HG02943 (cell line): Measurements from ENCODE around the gene C1orf21.

ENCODE experiments used
- ATAC-seq: cut with Tn5 transposase; IDR thresholded peaks from one replicate; pipeline ENCODE4 v1.9.1; 2021; ENCODE audit warnings: mild to moderate bottlenecking, low read depth, moderate library complexity; ENCODE audit not compliant: unreplicated experiment

Gene C1orf21

GRCh38 chr1:184408580-184408979 is 21.8 kb downstream of the C1orf21 start:
- ATAC-seq = no peak

- ATAC-seq = no peak
Observed at GRCh38 chr1:184409011-184409410, 22.2 kb downstream of the C1orf21 start.

- no peak for ATAC-seq
Observed at GRCh38 chr1:184412472-184412871, 25.6 kb downstream of the C1orf21 start.

GRCh38 chr1:184416481-184416880 is 29.7 kb downstream of the C1orf21 start:
- no peak for ATAC-seq

GRCh38 chr1:184416946-184417345 is 30.1 kb downstream of the C1orf21 start:
- no peak for ATAC-seq

- ATAC-seq = no peak
Observed at GRCh38 chr1:184417916-184418315, 31.1 kb downstream of the C1orf21 start.

- ATAC-seq = no peak
Observed at GRCh38 chr1:184418652-184419349, 32.0 kb downstream of the C1orf21 start.

- no peak for ATAC-seq
Observed at GRCh38 chr1:184419350-184420161, 32.7 kb downstream of the C1orf21 start.

GRCh38 chr1:184422490-184423233 is 35.8 kb downstream of the C1orf21 start:
- ATAC-seq = no peak

GRCh38 chr1:184423649-184424048 is 36.8 kb downstream of the C1orf21 start:
- no peak for ATAC-seq

GRCh38 chr1:184424157-184424556 is 37.3 kb downstream of the C1orf21 start:
- no peak for ATAC-seq

GRCh38 chr1:184424945-184425344 is 38.1 kb downstream of the C1orf21 start:
- ATAC-seq = no peak

- ATAC-seq = no peak
Observed at GRCh38 chr1:184425449-184426277, 38.8 kb downstream of the C1orf21 start.

GRCh38 chr1:184426278-184426674 is 39.4 kb downstream of the C1orf21 start:
- ATAC-seq = no peak

- ATAC-seq = no peak
Observed at GRCh38 chr1:184427722-184428121, 40.9 kb downstream of the C1orf21 start.

- ATAC-seq = no peak
Observed at GRCh38 chr1:184428604-184429003, 41.8 kb downstream of the C1orf21 start.

- no peak for ATAC-seq
Observed at GRCh38 chr1:184429335-184429734, 42.5 kb downstream of the C1orf21 start.

GRCh38 chr1:184433956-184434502 is 47.2 kb downstream of the C1orf21 start:
- no peak for ATAC-seq

- ATAC-seq = no peak
Observed at GRCh38 chr1:184437291-184437690, 50.5 kb downstream of the C1orf21 start.

- ATAC-seq = no peak
Observed at GRCh38 chr1:184438363-184438762, 51.5 kb downstream of the C1orf21 start.
